Activated CD4-positive, alpha-beta memory T cell treated with anti-CD3 and anti-CD28 coated beads, Interleukin-2, amount 10 ng/mL, durations not matched to agents 7 days and 5 days (primary cell): Measurements from ENCODE around the gene DRAXIN. TPM values are rescaled to one million over a fixed set of nuclear protein-coding genes. Genes with fewer than 3 reads are reported as not detected.

Experiments used
- CTCF ChIA-PET: fragments of 350-600 bp; sonication (Branson Sonifier 250); formaldehyde crosslinking; loops from one replicate; lab custom pipeline; 2021; ENCODE audit warnings: antibody characterized with exemption, inconsistent platforms; lab: Charles Lee
- POLR2A ChIA-PET: fragments of 350-600 bp; sonication (Branson Sonifier 250); formaldehyde crosslinking; loops from one replicate; lab custom pipeline; 2021; ENCODE audit warnings: antibody characterized with exemption; lab: Charles Lee
- DNase-seq: peaks from one replicate; pipeline ENCODE4 v3.0.0-alpha.2; 2020
- H3K27ac Mint-ChIP-seq: one replicate; pipeline ENCODE4 v1.8.0; 2021; ENCODE audit warnings: mild to moderate bottlenecking, mixed read lengths
- H3K27me3 Mint-ChIP-seq: one replicate; pipeline ENCODE4 v1.8.0; 2021; ENCODE audit warnings: mixed read lengths
- H3K36me3 Mint-ChIP-seq: one replicate; pipeline ENCODE4 v1.8.0; 2021; ENCODE audit warnings: low read depth, mixed read lengths
- H3K4me1 Mint-ChIP-seq: one replicate; pipeline ENCODE4 v1.8.0; 2021; ENCODE audit warnings: mixed read lengths
- H3K4me3 Mint-ChIP-seq: one replicate; pipeline ENCODE4 v1.8.0; 2021; ENCODE audit warnings: mild to moderate bottlenecking, mixed read lengths
- H3K9me3 Mint-ChIP-seq: one replicate; pipeline ENCODE4 v1.8.0; 2021; ENCODE audit warnings: mixed read lengths
- total RNA-seq, 2 experiments: library from RNA; stranded (reverse); gene quantifications; one replicate each; pipeline ENCODE4 v1.2.3, GENCODE V29; 2021

Gene DRAXIN
- total RNA-seq, 2 experiments from 2014 or later, result 0.60 TPM

- CTCF ChIA-PET, result no interaction called here
- no peak for DNase-seq
- Mint-ChIP-seq H3K27me3 (peaks cover 29% of the 10 kb centered on the region), H3K4me1 (no peaks in the 10 kb centered on the region), H3K4me3 (no peak overlapping the region), H3K9me3 (no peaks in the 10 kb centered on the region), H3K27ac (no peak overlapping the region), H3K36me3 (no peaks in the 10 kb centered on the region)
- POLR2A ChIA-PET, result interaction anchor here (1.8 kb wide), 1 partner anchor 143 kb away, joined by 6 read pairs; no protein-coding TSS in a partner anchor
These were observed 72.6 kb downstream of the DRAXIN start for GRCh38 chr1:11764115-11764514.

GRCh38 chr1:11764519-11764918 is 73.0 kb downstream of the DRAXIN start:
- Mint-ChIP-seq H3K36me3 (no peaks in the 10 kb centered on the region), H3K9me3 (no peaks in the 10 kb centered on the region), H3K27me3 (peaks cover 29% of the 10 kb centered on the region), H3K4me3 (no peak overlapping the region), H3K27ac (no peak overlapping the region), H3K4me1 (no peaks in the 10 kb centered on the region)
- no peak for DNase-seq
- ChIA-PET CTCF (no interaction called here), POLR2A (interaction anchor here (1.8 kb wide), 1 partner anchor 143 kb away, joined by 6 read pairs; no protein-coding TSS in a partner anchor)

- H3K36me3 Mint-ChIP-seq, result no peaks in the 10 kb centered on the region
- no peaks in the 10 kb centered on the region for H3K9me3 Mint-ChIP-seq
- no peak overlapping the region for H3K27ac Mint-ChIP-seq
- peaks cover 22% of the 10 kb centered on the region for H3K27me3 Mint-ChIP-seq
- no peaks in the 10 kb centered on the region for H3K4me1 Mint-ChIP-seq
- H3K4me3 Mint-ChIP-seq, result no peak overlapping the region
- POLR2A ChIA-PET, result interaction anchor here (1.8 kb wide), 1 partner anchor 142 kb away, joined by 6 read pairs; no protein-coding TSS in a partner anchor
- CTCF ChIA-PET, result no interaction called here
- no peak for DNase-seq
These were observed 74.3 kb downstream of the DRAXIN start for GRCh38 chr1:11765661-11766428.

GRCh38 chr1:11766429-11766776 is 74.9 kb downstream of the DRAXIN start:
- Mint-ChIP-seq H3K36me3 (no peaks in the 10 kb centered on the region), H3K9me3 (no peaks in the 10 kb centered on the region), H3K27me3 (peaks cover 20% of the 10 kb centered on the region), H3K4me3 (no peak overlapping the region), H3K27ac (no peak overlapping the region), H3K4me1 (no peaks in the 10 kb centered on the region)
- DNase-seq, result no peak
- CTCF ChIA-PET, result no interaction called here
- POLR2A ChIA-PET, result no interaction called here

- DNase-seq, result no peak
- Mint-ChIP-seq H3K4me1 (no peaks in the 10 kb centered on the region), H3K4me3 (no peak overlapping the region), H3K9me3 (no peaks in the 10 kb centered on the region), H3K27ac (no peak overlapping the region), H3K27me3 (peaks cover 6% of the 10 kb centered on the region), H3K36me3 (no peaks in the 10 kb centered on the region)
- ChIA-PET POLR2A (no interaction called here), CTCF (no interaction called here)
These were observed 76.6 kb downstream of the DRAXIN start for GRCh38 chr1:11767922-11768704.

- peaks cover 1% of the 10 kb centered on the region for H3K27me3 Mint-ChIP-seq
- no peak for DNase-seq
- no peak overlapping the region for H3K27ac Mint-ChIP-seq
- H3K36me3 Mint-ChIP-seq, result no peaks in the 10 kb centered on the region
- H3K9me3 Mint-ChIP-seq, result no peaks in the 10 kb centered on the region
- CTCF ChIA-PET, result no interaction called here
- POLR2A ChIA-PET, result no interaction called here
- no peak overlapping the region for H3K4me3 Mint-ChIP-seq
- no peaks in the 10 kb centered on the region for H3K4me1 Mint-ChIP-seq
These were observed 77.3 kb downstream of the DRAXIN start for GRCh38 chr1:11768821-11769220.

GRCh38 chr1:11769274-11769673 is 77.8 kb downstream of the DRAXIN start:
- ChIA-PET POLR2A (no interaction called here), CTCF (no interaction called here)
- Mint-ChIP-seq H3K27me3 (peaks cover under 1% of the 10 kb centered on the region), H3K27ac (no peak overlapping the region), H3K4me1 (no peaks in the 10 kb centered on the region), H3K9me3 (no peaks in the 10 kb centered on the region), H3K36me3 (no peaks in the 10 kb centered on the region), H3K4me3 (no peak overlapping the region)
- DNase-seq, result no peak

- Mint-ChIP-seq H3K27ac (no peak overlapping the region), H3K4me1 (no peaks in the 10 kb centered on the region), H3K27me3 (peaks cover 5% of the 10 kb centered on the region), H3K9me3 (no peaks in the 10 kb centered on the region), H3K4me3 (no peak overlapping the region), H3K36me3 (no peaks in the 10 kb centered on the region)
- ChIA-PET POLR2A (no interaction called here), CTCF (interaction anchor here (0.5 to 0.7 kb wide), 2 partner anchors 22 to 59 kb away, joined by 3 read pairs; no protein-coding TSS in a partner anchor)
- DNase-seq, result no peak
These were observed 78.5 kb downstream of the DRAXIN start for GRCh38 chr1:11770011-11770410.

GRCh38 chr1:11771481-11772043 is 80.1 kb downstream of the DRAXIN start:
- no peak for DNase-seq
- ChIA-PET CTCF (no interaction called here), POLR2A (interaction anchor here (1.8 kb wide), 1 partner anchor 136 kb away, joined by 7 read pairs; no protein-coding TSS in a partner anchor)
- Mint-ChIP-seq H3K27ac (no peak overlapping the region), H3K27me3 (peaks cover 5% of the 10 kb centered on the region), H3K4me3 (no peak overlapping the region), H3K9me3 (no peaks in the 10 kb centered on the region), H3K36me3 (no peaks in the 10 kb centered on the region), H3K4me1 (no peaks in the 10 kb centered on the region)

GRCh38 chr1:11772458-11772857 is 80.9 kb downstream of the DRAXIN start:
- Mint-ChIP-seq H3K9me3 (no peaks in the 10 kb centered on the region), H3K4me1 (no peaks in the 10 kb centered on the region), H3K4me3 (no peak overlapping the region), H3K27me3 (peaks cover 5% of the 10 kb centered on the region), H3K36me3 (no peaks in the 10 kb centered on the region), H3K27ac (no peak overlapping the region)
- CTCF ChIA-PET, result no interaction called here
- POLR2A ChIA-PET, result interaction anchor here (1.8 kb wide), 1 partner anchor 136 kb away, joined by 7 read pairs; no protein-coding TSS in a partner anchor
- no peak for DNase-seq

GRCh38 chr1:11774753-11775152 is 83.2 kb downstream of the DRAXIN start:
- Mint-ChIP-seq H3K9me3 (no peaks in the 10 kb centered on the region), H3K27ac (no peak overlapping the region), H3K4me1 (no peaks in the 10 kb centered on the region), H3K4me3 (no peak overlapping the region), H3K36me3 (no peaks in the 10 kb centered on the region), H3K27me3 (peaks cover 5% of the 10 kb centered on the region)
- CTCF ChIA-PET, result no interaction called here
- DNase-seq, result no peak
- POLR2A ChIA-PET, result no interaction called here
